DND-41 (cell line): ENCODE data around the gene TMUB2.

Source experiments
- ATAC-seq: fragments of 200-7000 bp; cut with Tn5 transposase; 3 replicates; pipeline ENCODE4 v1.9.1; 2021; ENCODE audit warnings: low read depth; ENCODE audit not compliant: insufficient read depth
- DNase-seq: peaks from one replicate; pipeline ENCODE4 v3.0.0-alpha.2; 2020
- H2AFZ ChIP-seq: 2 replicates; pipeline ENCODE4 v1.6.0; 2012; ENCODE audit warnings: low read depth, low read length
- H3K27ac ChIP-seq: 2 replicates; pipeline ENCODE4 v1.5.1; 2012; ENCODE audit warnings: low read length, inconsistent platforms
- H3K27me3 ChIP-seq: fragments of 200-600 bp; sonication (generic); 2 replicates; pipeline ENCODE4 v1.6.0; 2012; ENCODE audit warnings: low read length, mild to moderate bottlenecking, inconsistent platforms; ENCODE audit not compliant: insufficient read depth, poor library complexity
- H3K36me3 ChIP-seq: 2 replicates; pipeline ENCODE4 v1.5.1; 2012; ENCODE audit warnings: low read length, inconsistent platforms; ENCODE audit not compliant: insufficient read depth
- H3K4me1 ChIP-seq: 2 replicates; pipeline ENCODE4 v1.5.1; 2012; ENCODE audit warnings: mild to moderate bottlenecking, low read length; ENCODE audit not compliant: insufficient read depth
- H3K4me2 ChIP-seq: 2 replicates; pipeline ENCODE4 v1.6.0; 2012; ENCODE audit warnings: mild to moderate bottlenecking, moderate library complexity, low read length, inconsistent platforms; ENCODE audit not compliant: insufficient read depth
- H3K4me3 ChIP-seq, 2 experiments: fragments of 200-600 bp in 1 of 2; shearing (Covaris generic) in 1 of 2; 2 replicates each; pipeline ENCODE4 v1.5.1; 2012 to 2016; ENCODE audit warnings: inconsistent platforms in 2 of 2, low read length in 2 of 2, mild to moderate bottlenecking in 2 of 2, low read depth in 1 of 2, moderate library complexity in 1 of 2
- H3K79me2 ChIP-seq: 2 replicates; pipeline ENCODE4 v1.6.0; 2012; ENCODE audit warnings: low read length, inconsistent platforms; ENCODE audit not compliant: insufficient read depth
- H3K9ac ChIP-seq: 2 replicates; pipeline ENCODE4 v1.6.0; 2012; ENCODE audit warnings: low read depth, mild to moderate bottlenecking, inconsistent platforms, low read length, moderate library complexity
- H3K9me3 ChIP-seq: 2 replicates; pipeline ENCODE4 v1.5.1; 2012; ENCODE audit warnings: low read length, moderate library complexity, mild to moderate bottlenecking, inconsistent platforms; ENCODE audit not compliant: insufficient read depth, severe bottlenecking
- H4K20me1 ChIP-seq: 2 replicates; pipeline ENCODE4 v1.6.0; 2012; ENCODE audit warnings: low read length; ENCODE audit not compliant: insufficient read depth
- CTCF ChIP-seq: IDR thresholded peaks from 2 replicates; pipeline ENCODE4 v1.5.1; 2012; ENCODE audit warnings: borderline replicate concordance, low read length, moderate library complexity, mild to moderate bottlenecking; ENCODE audit not compliant: poor library complexity, severe bottlenecking; ENCODE audit errors: extremely low read depth
- EZH2 ChIP-seq: IDR thresholded peaks from 3 replicates; pipeline ENCODE4 v1.6.1; 2012; ENCODE audit warnings: borderline replicate concordance, low read depth, mild to moderate bottlenecking, moderate library complexity, low read length, inconsistent platforms; ENCODE audit not compliant: severe bottlenecking

Gene TMUB2

GRCh38 chr17:44219616-44220212 lies 32.9 kb downstream of the TMUB2 start, which contains the start of gene UBTF:
Gene UBTF, minus strand, starts transcription at chr17:44219675. Its CDS starts 1,446 bp downstream, at chr17:44218229.
- no peaks in the 10 kb centered on the region for H3K27me3 ChIP-seq
- DNase-seq (peak; percentile 86), ATAC-seq (peak; percentile 48)
- peaks cover 32% of the 10 kb centered on the region for H3K36me3 ChIP-seq
- H3K79me2 ChIP-seq: peaks cover 68% of the 10 kb centered on the region
- TF ChIP-seq CTCF: no peak
- no peak for TF ChIP-seq EZH2
- peak within 1 kb of the TSS; percentile 98 for H3K27ac ChIP-seq
- H2AFZ ChIP-seq: peak within 1 kb of the TSS; percentile 64
- H3K4me1 ChIP-seq: peaks cover 31% of the 10 kb centered on the region
- peak within 1 kb of the TSS; percentile 98 for H3K9ac ChIP-seq
- H4K20me1 ChIP-seq: peaks cover 33% of the 10 kb centered on the region
- no peaks in the 10 kb centered on the region for H3K9me3 ChIP-seq
- H3K4me2 ChIP-seq: peak within 1 kb of the TSS; percentile 96
- peak within 1 kb of the TSS; percentile 75 to 99 for H3K4me3 ChIP-seq

- ATAC-seq (peak; percentile 23), DNase-seq (peak; percentile 59)
- H3K4me1 ChIP-seq: peaks cover 31% of the 10 kb centered on the region
- peak overlapping the region; percentile 98 for H3K9ac ChIP-seq
- peak overlapping the region; percentile 98 for H3K27ac ChIP-seq
- no peaks in the 10 kb centered on the region for H3K27me3 ChIP-seq
- H3K4me3 ChIP-seq: peak overlapping the region; percentile 75 to 99
- no peaks in the 10 kb centered on the region for H3K9me3 ChIP-seq
- H3K4me2 ChIP-seq: peak overlapping the region; percentile 96
- H3K79me2 ChIP-seq: peaks cover 64% of the 10 kb centered on the region
- H2AFZ ChIP-seq: peak overlapping the region; percentile 38
- H4K20me1 ChIP-seq: peaks cover 31% of the 10 kb centered on the region
- no peak for TF ChIP-seq EZH2
- no peak for TF ChIP-seq CTCF
- peaks cover 24% of the 10 kb centered on the region for H3K36me3 ChIP-seq
Observed at GRCh38 chr17:44220213-44221083, 33.7 kb downstream of the TMUB2 start.

GRCh38 chr17:44221084-44221861 lies 34.5 kb downstream of the TMUB2 start:
- H4K20me1 ChIP-seq: peaks cover 24% of the 10 kb centered on the region
- no peaks in the 10 kb centered on the region for H3K9me3 ChIP-seq
- no peaks in the 10 kb centered on the region for H3K27me3 ChIP-seq
- H3K4me1 ChIP-seq: peaks cover 25% of the 10 kb centered on the region
- H3K9ac ChIP-seq: peak overlapping the region; percentile 98
- TF ChIP-seq CTCF: no peak
- peak overlapping the region; percentile 96 for H3K4me2 ChIP-seq
- ATAC-seq (peak; percentile 34), DNase-seq (peak; percentile 76)
- H3K79me2 ChIP-seq: peaks cover 56% of the 10 kb centered on the region
- H2AFZ ChIP-seq: peak overlapping the region; percentile 69
- peak overlapping the region; percentile 74 for H3K27ac ChIP-seq
- H3K36me3 ChIP-seq: peaks cover 16% of the 10 kb centered on the region
- peak overlapping the region; percentile 75 to 99 for H3K4me3 ChIP-seq
